ENCODE results near the gene KCTD1.

DNA sequence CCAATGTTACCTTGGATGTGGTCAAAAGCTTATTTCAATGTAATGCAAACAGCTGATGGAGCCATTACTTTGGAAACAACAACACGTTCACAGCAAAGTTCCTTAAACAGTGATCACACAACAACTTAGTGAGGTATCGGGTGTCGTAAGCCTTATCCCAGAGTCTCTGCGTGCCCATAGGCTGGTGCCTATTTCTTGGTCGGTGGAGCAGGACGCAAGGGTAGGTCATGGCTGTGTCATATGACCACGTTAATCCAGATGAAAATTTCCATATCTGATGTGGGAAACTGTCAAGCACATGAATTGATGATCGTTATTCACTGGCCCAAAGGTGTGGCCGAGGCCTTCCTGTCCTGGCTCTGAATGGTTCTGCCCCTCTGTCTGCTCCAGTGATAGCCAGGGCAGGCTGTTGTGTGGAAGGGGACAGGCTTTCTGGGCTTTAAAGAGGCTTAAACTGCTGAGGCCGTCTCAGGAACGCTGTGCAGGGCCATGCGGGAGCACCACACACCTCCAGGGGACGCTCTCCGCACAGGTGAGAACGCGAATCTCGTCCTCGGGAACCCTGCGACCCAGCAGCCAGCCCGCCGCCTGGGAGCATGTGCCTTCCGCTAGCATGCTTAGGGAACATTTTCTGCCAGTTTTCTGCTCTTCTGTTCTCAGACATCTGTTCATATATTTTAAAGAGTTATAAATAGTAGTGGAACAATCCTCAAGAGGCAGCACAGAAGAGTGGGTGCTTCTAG lies 90.6 kb downstream of the KCTD1 start:
- TF ChIP-seq, protein P1, sequence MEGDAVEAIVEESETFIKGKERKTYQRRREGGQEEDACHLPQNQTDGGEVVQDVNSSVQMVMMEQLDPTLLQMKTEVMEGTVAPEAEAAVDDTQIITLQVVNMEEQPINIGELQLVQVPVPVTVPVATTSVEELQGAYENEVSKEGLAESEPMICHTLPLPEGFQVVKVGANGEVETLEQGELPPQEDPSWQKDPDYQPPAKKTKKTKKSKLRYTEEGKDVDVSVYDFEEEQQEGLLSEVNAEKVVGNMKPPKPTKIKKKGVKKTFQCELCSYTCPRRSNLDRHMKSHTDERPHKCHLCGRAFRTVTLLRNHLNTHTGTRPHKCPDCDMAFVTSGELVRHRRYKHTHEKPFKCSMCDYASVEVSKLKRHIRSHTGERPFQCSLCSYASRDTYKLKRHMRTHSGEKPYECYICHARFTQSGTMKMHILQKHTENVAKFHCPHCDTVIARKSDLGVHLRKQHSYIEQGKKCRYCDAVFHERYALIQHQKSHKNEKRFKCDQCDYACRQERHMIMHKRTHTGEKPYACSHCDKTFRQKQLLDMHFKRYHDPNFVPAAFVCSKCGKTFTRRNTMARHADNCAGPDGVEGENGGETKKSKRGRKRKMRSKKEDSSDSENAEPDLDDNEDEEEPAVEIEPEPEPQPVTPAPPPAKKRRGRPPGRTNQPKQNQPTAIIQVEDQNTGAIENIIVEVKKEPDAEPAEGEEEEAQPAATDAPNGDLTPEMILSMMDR (conservative IDR thresholded peaks at IDR 0.05; ENCODE audit: low read depth, low read length), result no peak
- TF ChIP-seq, protein P2, sequence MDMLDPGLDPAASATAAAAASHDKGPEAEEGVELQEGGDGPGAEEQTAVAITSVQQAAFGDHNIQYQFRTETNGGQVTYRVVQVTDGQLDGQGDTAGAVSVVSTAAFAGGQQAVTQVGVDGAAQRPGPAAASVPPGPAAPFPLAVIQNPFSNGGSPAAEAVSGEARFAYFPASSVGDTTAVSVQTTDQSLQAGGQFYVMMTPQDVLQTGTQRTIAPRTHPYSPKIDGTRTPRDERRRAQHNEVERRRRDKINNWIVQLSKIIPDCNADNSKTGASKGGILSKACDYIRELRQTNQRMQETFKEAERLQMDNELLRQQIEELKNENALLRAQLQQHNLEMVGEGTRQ (IDR thresholded peaks at IDR 0.05; ENCODE audit: low read depth, low read length), result no peak
